ENCODE results near the gene OSBPL3.
A peak's percentile ranks its signal among the peaks of the same experiment; 100 is the strongest.

Gene OSBPL3

DNA sequence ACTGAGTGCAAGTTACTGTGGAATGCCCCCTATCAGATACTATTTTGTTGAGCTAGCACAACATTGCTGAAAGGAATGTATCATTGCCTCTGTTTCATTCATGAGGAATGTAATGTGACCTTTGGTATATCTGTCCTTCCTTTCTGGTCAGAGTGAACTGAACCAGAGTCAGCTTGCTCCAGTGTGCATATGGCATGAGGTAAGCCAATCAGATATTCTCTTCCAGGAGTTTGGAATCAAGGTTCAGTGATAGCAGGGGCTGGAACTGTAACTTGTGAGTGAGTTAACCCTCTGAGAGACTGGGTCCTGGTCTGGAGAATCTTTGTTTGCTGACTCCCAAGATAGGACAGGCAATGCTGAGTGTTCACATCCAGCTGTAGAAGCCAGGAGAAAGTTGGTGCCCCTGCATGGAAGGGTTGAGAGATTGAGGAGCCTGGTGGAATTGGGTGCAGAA is 45.3 kb upstream of the OSBPL3 start:
- peak; percentile 61 for TF ChIP-seq TEAD4 (IDR thresholded peaks at IDR 0.05)
- TF ChIP-seq, protein P1, sequence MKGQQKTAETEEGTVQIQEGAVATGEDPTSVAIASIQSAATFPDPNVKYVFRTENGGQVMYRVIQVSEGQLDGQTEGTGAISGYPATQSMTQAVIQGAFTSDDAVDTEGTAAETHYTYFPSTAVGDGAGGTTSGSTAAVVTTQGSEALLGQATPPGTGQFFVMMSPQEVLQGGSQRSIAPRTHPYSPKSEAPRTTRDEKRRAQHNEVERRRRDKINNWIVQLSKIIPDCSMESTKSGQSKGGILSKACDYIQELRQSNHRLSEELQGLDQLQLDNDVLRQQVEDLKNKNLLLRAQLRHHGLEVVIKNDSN (IDR thresholded peaks at IDR 0.05) = no peak

DNA sequence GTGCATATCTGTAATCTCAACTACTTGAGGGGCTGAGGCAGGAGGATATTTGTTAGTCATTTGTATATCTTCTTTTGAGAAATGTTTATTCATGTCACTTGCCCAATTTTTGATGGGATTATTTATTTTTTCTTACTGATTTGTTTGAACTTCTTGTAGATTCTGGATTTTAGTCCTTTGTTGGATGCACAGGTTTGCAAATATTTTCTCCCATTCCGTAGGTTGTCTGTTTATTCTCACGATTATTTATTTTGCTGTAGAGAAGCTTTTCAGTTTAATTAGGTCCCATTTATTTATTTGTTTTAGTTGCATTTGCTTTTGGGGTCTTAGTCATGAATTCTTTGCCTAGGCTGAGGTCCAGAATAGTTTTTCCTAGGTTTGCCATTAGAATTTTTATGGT is 44.1 kb upstream of the OSBPL3 start:
- TF ChIP-seq EGR1 (IDR thresholded peaks at IDR 0.05) (no peak), RAD21 (IDR thresholded peaks at IDR 0.05; ENCODE audit: low read depth) (no peak), FOXM1 (IDR thresholded peaks at IDR 0.05; ENCODE audit: borderline replicate concordance, low read depth) (no peak), TAF1 (IDR thresholded peaks at IDR 0.05; ENCODE audit: low read depth) (no peak), REST (IDR thresholded peaks at IDR 0.05; ENCODE audit: low read depth) (no peak), CREB1 (IDR thresholded peaks at IDR 0.05; ENCODE audit: low read depth) (no peak), YY1 (IDR thresholded peaks at IDR 0.05; ENCODE audit: low read depth) (no peak), NFIC (IDR thresholded peaks at IDR 0.05) (no peak), MAX (IDR thresholded peaks at IDR 0.05) (no peak), EP300 (IDR thresholded peaks at IDR 0.05; ENCODE audit: borderline replicate concordance) (no peak), CEBPB (IDR thresholded peaks at IDR 0.05) (no peak)
- TF ChIP-seq, protein P1 (IDR thresholded peaks at IDR 0.05) = no peak

DNA sequence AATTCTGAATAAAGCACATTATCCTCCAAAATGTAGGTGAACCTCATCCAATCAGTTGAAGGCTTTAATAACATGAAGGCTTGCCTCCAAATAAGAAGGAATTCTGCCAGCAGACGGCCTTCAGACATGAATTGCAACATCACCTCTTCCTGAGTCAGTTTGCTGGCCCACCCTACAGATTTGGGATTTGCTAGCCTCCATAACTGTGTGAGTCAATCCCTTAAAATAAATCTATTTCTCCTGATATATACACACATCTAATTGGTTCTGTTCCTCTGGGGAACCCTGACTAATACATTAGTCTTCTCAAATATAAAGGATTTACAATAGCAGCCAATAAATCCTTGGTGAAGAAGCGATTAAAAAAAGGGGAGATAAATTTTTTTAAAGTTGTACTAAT is 34.8 kb upstream of the OSBPL3 start:
- TF ChIP-seq ZBTB7A (IDR thresholded peaks at IDR 0.05; ENCODE audit: low read depth) (no peak), TAF1 (IDR thresholded peaks at IDR 0.05; ENCODE audit: low read depth) (no peak), NFIC (IDR thresholded peaks at IDR 0.05) (no peak), REST (IDR thresholded peaks at IDR 0.05; ENCODE audit: low read depth) (no peak), FOXM1 (IDR thresholded peaks at IDR 0.05; ENCODE audit: borderline replicate concordance, low read depth) (no peak), EGR1 (IDR thresholded peaks at IDR 0.05) (no peak), CEBPB (IDR thresholded peaks at IDR 0.05) (no peak), EP300 (IDR thresholded peaks at IDR 0.05; ENCODE audit: borderline replicate concordance) (no peak), MAX (IDR thresholded peaks at IDR 0.05) (no peak), TEAD4 (IDR thresholded peaks at IDR 0.05) (no peak), TCF12 (IDR thresholded peaks at IDR 0.05; ENCODE audit: low read depth) (no peak), CREB1 (IDR thresholded peaks at IDR 0.05; ENCODE audit: low read depth) (no peak), RAD21 (IDR thresholded peaks at IDR 0.05; ENCODE audit: low read depth) (no peak), YY1 (IDR thresholded peaks at IDR 0.05; ENCODE audit: low read depth) (no peak)
- TF ChIP-seq, protein P1 (IDR thresholded peaks at IDR 0.05) = no peak

DNA sequence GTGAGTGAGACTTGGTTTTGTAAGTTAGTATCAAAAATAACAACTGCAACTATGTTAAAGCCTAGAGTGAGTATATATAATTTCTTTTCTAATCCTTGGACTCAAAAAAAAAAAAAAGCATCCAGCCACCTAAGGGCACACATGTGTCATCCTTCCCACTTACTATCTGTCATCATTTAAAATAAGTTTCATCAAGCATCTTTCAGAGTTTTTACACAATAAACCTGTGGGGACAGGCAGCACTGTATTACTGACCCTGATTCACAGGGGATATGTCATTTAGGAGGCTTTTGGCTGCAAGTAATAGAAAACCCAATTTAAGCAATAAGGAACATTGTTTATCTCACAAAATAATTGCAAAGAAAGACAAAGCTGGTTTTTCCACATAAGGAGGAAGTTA is 32.3 kb upstream of the OSBPL3 start:
- TF ChIP-seq YY1 (IDR thresholded peaks at IDR 0.05; ENCODE audit: low read depth) (no peak), EP300 (IDR thresholded peaks at IDR 0.05; ENCODE audit: borderline replicate concordance) (no peak)

GRCh38 chr7:25009257-25009656 is 29.3 kb upstream of the OSBPL3 start:
- TF ChIP-seq REST (IDR thresholded peaks at IDR 0.05; ENCODE audit: low read depth) = peak; percentile 71
- TF ChIP-seq TEAD4 (IDR thresholded peaks at IDR 0.05) = no peak
- TF ChIP-seq EGR1 (IDR thresholded peaks at IDR 0.05) = no peak
- TF ChIP-seq TCF12 (IDR thresholded peaks at IDR 0.05; ENCODE audit: low read depth) = no peak
